IMR-90 (cell line): ENCODE measurements around the gene NAA15.

Experiments used
- BHLHE40 ChIP-seq: fragments of 150-350 bp; IDR thresholded peaks from 2 replicates; pipeline ENCODE4 v1.6.1; 2016; ENCODE audit warnings: mild to moderate bottlenecking, low read depth, low read length
- CTCF ChIP-seq: conservative IDR thresholded peaks from 2 replicates; pipeline ENCODE4 v1.5.1; 2012; ENCODE audit warnings: mild to moderate bottlenecking, low read depth, low read length, improper control_type of control experiment
- FOS ChIP-seq: fragments of 150-350 bp; IDR thresholded peaks from 2 replicates; pipeline ENCODE4 v1.6.1; 2016; ENCODE audit warnings: low read depth, low read length
- MAFK ChIP-seq: IDR thresholded peaks from 2 replicates; pipeline ENCODE4 v1.6.1; 2012; ENCODE audit warnings: low read depth, low read length, improper control_type of control experiment
- RAD21 ChIP-seq: IDR thresholded peaks from 2 replicates; pipeline ENCODE4 v1.6.1; 2012; ENCODE audit warnings: low read length, improper control_type of control experiment
- SMC3 ChIP-seq: fragments of 150-350 bp; IDR thresholded peaks from 2 replicates; pipeline ENCODE4 v1.6.1; 2016; ENCODE audit warnings: low read depth, mild to moderate bottlenecking, antibody characterized with exemption, low read length, moderate library complexity

- TF ChIP-seq CTCF (no peak), BHLHE40 (no peak), SMC3 (no peak), MAFK (no peak), RAD21 (no peak), FOS (no peak)
Measured at GRCh38 chr4:139458999-139459398, 157.7 kb downstream of the NAA15 start.
